GM12878 (cell line): ENCODE results near the gene NFKBIE.

ENCODE experiments used
- CHD2 ChIP-seq: IDR thresholded peaks from 2 replicates; pipeline ENCODE4 v1.6.1; 2011; ENCODE audit warnings: low read depth, low read length, improper control_type of control experiment, borderline replicate concordance
- CTCF ChIP-seq, 3 experiments: IDR thresholded peaks in 2 of 3; conservative IDR thresholded peaks in 1 of 3; 2 replicates each; pipeline ENCODE4 v1.5.1; 2011; ENCODE audit warnings: low read depth in 3 of 3, low read length in 3 of 3, mild to moderate bottlenecking in 3 of 3, control low read depth in 2 of 3, moderate library complexity in 2 of 3, inconsistent platforms in 1 of 3, mixed read lengths in 1 of 3; ENCODE audit not compliant: control insufficient read depth in 2 of 3, insufficient read depth in 1 of 3; ENCODE audit errors: extremely low read depth in 1 of 3
- IRF3 ChIP-seq: fragments of 450-650 bp; IDR thresholded peaks from 2 replicates; pipeline ENCODE4 v1.6.1; 2014; ENCODE audit warnings: mild to moderate bottlenecking
- PRDM15 ChIP-seq: fragments of 450-650 bp; formaldehyde crosslinking; IDR thresholded peaks from 2 replicates; pipeline ENCODE4 v1.4.0; 2020; ENCODE audit warnings: mild to moderate bottlenecking, moderate library complexity
- RAD21 ChIP-seq: IDR thresholded peaks from 2 replicates; pipeline ENCODE4 v1.6.1; 2011; ENCODE audit warnings: mild to moderate bottlenecking, low read depth, low read length, moderate library complexity; ENCODE audit not compliant: insufficient read depth
- RCOR1 ChIP-seq: conservative IDR thresholded peaks from 2 replicates; pipeline ENCODE4 v1.6.1; 2012; ENCODE audit warnings: low read depth, low read length, improper control_type of control experiment
- REST ChIP-seq: IDR thresholded peaks from 2 replicates; pipeline ENCODE4 v1.6.1; 2012; ENCODE audit warnings: mild to moderate bottlenecking, low read depth, low read length
- SREBF2 ChIP-seq: IDR thresholded peaks from 2 replicates; pipeline ENCODE4 v1.6.1; 2012; ENCODE audit warnings: mild to moderate bottlenecking, low read length
- SUPT20H ChIP-seq: IDR thresholded peaks from 2 replicates; pipeline ENCODE4 v1.6.1; 2011; ENCODE audit warnings: low read depth, mild to moderate bottlenecking, low read length, moderate library complexity, borderline replicate concordance; ENCODE audit not compliant: control insufficient read depth
- TAF1 ChIP-seq: IDR thresholded peaks from 2 replicates; pipeline ENCODE4 v1.6.1; 2011; ENCODE audit warnings: mild to moderate bottlenecking, low read depth, low read length, borderline replicate concordance
- TCF7 ChIP-seq: IDR thresholded peaks from 2 replicates; pipeline ENCODE4 v1.6.1; 2014; ENCODE audit warnings: antibody characterized with exemption, borderline replicate concordance
- ZBTB33 ChIP-seq: fragments of 450-650 bp; IDR thresholded peaks from 2 replicates; pipeline ENCODE4 v1.6.1; 2017; ENCODE audit warnings: mild to moderate bottlenecking

GRCh38 chr6:44305200-44305725, 39.9 kb upstream of the NFKBIE start:
- TF ChIP-seq CTCF (IDR thresholded peaks at IDR 0.05 in 2 of 3, conservative IDR thresholded peaks at IDR 0.05 in 1 of 3; ENCODE audit: control insufficient read depth in 2 of 3, extremely low read depth in 1 of 3, insufficient read depth in 1 of 3, low read depth in 3 of 3, low read length in 3 of 3) (no peak), RAD21 (no peak), REST (no peak), CHD2 (no peak), TAF1 (no peak), TCF7 (no peak), PRDM15 (CRISPR knock-in tag) (no peak), RCOR1 (no peak), SUPT20H (no peak), SREBF2 (no peak), IRF3 (no peak), ZBTB33 (no peak)
